KMS-11 (cell line): ENCODE results near the gene TCF15.

ENCODE experiments used
- H2AFZ ChIP-seq: fragments of 200-600 bp; sonication (generic); 2 replicates; pipeline ENCODE4 v1.6.1; 2016; ENCODE audit warnings: antibody characterized with exemption, mixed run types, low read depth
- H3K27ac ChIP-seq: fragments of 200-600 bp; sonication (generic); 2 replicates; pipeline ENCODE4 v1.6.1; 2016; ENCODE audit warnings: mild to moderate bottlenecking, mixed run types
- H3K27me3 ChIP-seq: fragments of 200-600 bp; sonication (generic); 2 replicates; pipeline ENCODE4 v1.6.1; 2017; ENCODE audit warnings: mild to moderate bottlenecking, low read depth, mixed run types, moderate library complexity; ENCODE audit not compliant: insufficient read depth
- H3K36me3 ChIP-seq: fragments of 200-600 bp; sonication (generic); 2 replicates; pipeline ENCODE4 v1.6.1; 2017; ENCODE audit warnings: mild to moderate bottlenecking, mixed run types; ENCODE audit not compliant: insufficient read depth
- H3K4me1 ChIP-seq: fragments of 200-600 bp; sonication (generic); 2 replicates; pipeline ENCODE4 v1.6.1; 2016; ENCODE audit warnings: mild to moderate bottlenecking, low read depth, mixed run types; ENCODE audit not compliant: poor library complexity, severe bottlenecking
- H3K4me2 ChIP-seq: fragments of 200-600 bp; sonication (generic); 2 replicates; pipeline ENCODE4 v1.7.0; 2016; ENCODE audit warnings: mild to moderate bottlenecking, mixed run types
- H3K4me3 ChIP-seq: fragments of 200-600 bp; sonication (generic); IDR thresholded peaks from 2 replicates; pipeline ENCODE4 v1.6.1; 2017; ENCODE audit warnings: low read depth, low read length, mixed read lengths; ENCODE audit not compliant: insufficient read depth
- H3K79me2 ChIP-seq: fragments of 200-600 bp; sonication (generic); 2 replicates; pipeline ENCODE4 v1.6.1; 2016; ENCODE audit warnings: low read depth, mixed run types; ENCODE audit not compliant: insufficient read depth
- H3K9ac ChIP-seq: fragments of 200-600 bp; sonication (generic); 2 replicates; pipeline ENCODE4 v1.6.1; 2016; ENCODE audit warnings: mild to moderate bottlenecking, mixed run types
- H4K20me1 ChIP-seq: fragments of 200-600 bp; sonication (generic); 2 replicates; pipeline ENCODE4 v1.6.1; 2016; ENCODE audit warnings: mild to moderate bottlenecking, mixed run types; ENCODE audit not compliant: insufficient read depth
- TF ChIP-seq, protein P1 (sequence below): fragments of 200-600 bp; sonication (generic); conservative IDR thresholded peaks from 2 replicates; pipeline ENCODE4 v1.6.1; 2017; ENCODE audit warnings: low read depth, mild to moderate bottlenecking, antibody characterized with exemption, low read length, moderate library complexity, mixed read lengths

TCF15 gene

DNA sequence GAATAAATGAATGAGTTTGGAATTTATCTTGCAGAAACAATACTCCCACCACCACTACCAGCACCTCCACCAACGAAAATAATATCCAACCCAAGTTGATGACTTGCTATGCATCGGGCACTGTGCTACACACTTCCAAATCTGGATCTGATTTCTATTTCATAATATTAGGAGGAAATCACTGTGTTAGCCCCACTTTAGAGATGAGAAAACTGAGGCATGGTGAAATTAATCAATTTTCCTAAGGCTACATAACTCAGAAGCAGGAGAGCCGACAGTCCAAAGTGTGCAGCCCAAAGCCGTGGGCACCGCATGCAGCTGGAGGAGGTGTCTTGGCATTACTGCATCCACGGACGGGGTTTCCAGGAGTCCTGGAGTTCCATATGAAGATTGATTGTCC, 17.6 kb downstream of the TCF15 start:
- H3K9ac ChIP-seq: no peak overlapping the region
- no peak overlapping the region for H2AFZ ChIP-seq
- TF ChIP-seq, protein P1, sequence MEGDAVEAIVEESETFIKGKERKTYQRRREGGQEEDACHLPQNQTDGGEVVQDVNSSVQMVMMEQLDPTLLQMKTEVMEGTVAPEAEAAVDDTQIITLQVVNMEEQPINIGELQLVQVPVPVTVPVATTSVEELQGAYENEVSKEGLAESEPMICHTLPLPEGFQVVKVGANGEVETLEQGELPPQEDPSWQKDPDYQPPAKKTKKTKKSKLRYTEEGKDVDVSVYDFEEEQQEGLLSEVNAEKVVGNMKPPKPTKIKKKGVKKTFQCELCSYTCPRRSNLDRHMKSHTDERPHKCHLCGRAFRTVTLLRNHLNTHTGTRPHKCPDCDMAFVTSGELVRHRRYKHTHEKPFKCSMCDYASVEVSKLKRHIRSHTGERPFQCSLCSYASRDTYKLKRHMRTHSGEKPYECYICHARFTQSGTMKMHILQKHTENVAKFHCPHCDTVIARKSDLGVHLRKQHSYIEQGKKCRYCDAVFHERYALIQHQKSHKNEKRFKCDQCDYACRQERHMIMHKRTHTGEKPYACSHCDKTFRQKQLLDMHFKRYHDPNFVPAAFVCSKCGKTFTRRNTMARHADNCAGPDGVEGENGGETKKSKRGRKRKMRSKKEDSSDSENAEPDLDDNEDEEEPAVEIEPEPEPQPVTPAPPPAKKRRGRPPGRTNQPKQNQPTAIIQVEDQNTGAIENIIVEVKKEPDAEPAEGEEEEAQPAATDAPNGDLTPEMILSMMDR: no peak
- H4K20me1 ChIP-seq: no peaks in the 10 kb centered on the region
- no peaks in the 10 kb centered on the region for H3K4me1 ChIP-seq
- H3K27me3 ChIP-seq: no peaks in the 10 kb centered on the region
- no peak overlapping the region for H3K27ac ChIP-seq
- no peak overlapping the region for H3K4me3 ChIP-seq
- H3K4me2 ChIP-seq: no peak overlapping the region
- no peaks in the 10 kb centered on the region for H3K79me2 ChIP-seq
- no peaks in the 10 kb centered on the region for H3K36me3 ChIP-seq

DNA sequence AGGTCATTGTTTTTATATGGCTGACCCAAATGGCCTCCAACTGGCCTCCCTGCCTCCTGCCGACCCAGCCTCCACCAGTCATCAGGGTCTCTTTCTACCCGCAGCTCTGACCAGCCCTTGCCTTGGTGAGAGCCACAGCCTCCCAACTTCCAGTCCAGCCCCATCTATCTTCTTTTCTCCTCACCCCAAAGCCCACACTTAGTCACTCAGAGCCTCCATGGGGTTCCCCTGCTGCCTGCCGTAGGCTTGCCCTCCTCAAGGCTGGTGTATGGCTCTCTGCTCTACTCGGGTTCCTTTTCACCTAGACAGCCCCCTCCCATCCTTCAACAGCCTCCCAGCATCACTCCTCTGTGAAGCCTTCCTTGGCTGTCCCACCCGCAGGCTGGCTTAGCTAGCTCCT, 18.2 kb downstream of the TCF15 start:
- Histone ChIP-seq H4K20me1 (no peaks in the 10 kb centered on the region), H3K27me3 (no peaks in the 10 kb centered on the region), H3K36me3 (no peaks in the 10 kb centered on the region), H3K79me2 (no peaks in the 10 kb centered on the region), H3K4me2 (no peak overlapping the region), H3K4me3 (no peak overlapping the region), H3K4me1 (no peaks in the 10 kb centered on the region), H2AFZ (no peak overlapping the region), H3K9ac (no peak overlapping the region), H3K27ac (no peak overlapping the region)
- TF ChIP-seq, protein P1: no peak

DNA sequence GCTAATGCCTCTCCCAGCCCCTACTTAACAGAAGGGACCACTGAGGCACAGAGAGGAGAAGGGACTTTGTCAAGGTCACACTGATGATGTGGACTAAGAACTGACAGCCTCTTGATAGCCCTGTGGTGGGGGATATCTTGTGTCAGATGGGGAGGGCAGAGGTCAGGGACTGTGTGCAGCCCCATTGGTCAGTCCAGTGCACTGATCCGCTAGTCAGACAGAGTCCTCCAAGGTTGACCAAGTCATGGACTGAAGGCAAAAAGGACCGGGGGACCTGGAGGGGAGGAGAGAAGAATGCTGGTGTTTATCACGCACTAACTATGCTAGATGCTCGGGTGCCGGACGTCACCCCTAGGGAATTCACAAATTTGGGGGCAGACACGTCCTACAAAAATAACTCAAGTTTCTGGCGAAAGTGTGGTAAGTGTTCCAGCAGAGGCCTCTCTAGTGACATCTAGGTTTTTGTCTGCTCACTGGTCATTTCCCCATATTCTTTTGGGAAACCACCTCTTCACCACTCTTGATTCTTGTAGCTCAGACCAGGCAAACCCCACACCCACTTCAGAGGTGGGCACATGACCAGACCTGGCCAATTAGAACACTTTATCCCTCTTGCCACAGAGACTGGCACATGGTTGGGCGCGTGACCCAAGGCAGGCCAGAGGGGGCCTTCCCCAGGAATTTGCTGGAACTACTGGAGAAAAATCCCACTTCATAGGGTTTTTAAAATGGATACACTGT, 21.0 kb downstream of the TCF15 start:
- H3K27me3 ChIP-seq: no peaks in the 10 kb centered on the region
- TF ChIP-seq, protein P1: no peak
- no peaks in the 10 kb centered on the region for H3K36me3 ChIP-seq
- H3K27ac ChIP-seq: no peak overlapping the region
- H3K9ac ChIP-seq: no peak overlapping the region
- H2AFZ ChIP-seq: no peak overlapping the region; the same call in 1 of the 2 replicates
- no peaks in the 10 kb centered on the region for H3K4me1 ChIP-seq
- no peak overlapping the region for H3K4me2 ChIP-seq
- no peaks in the 10 kb centered on the region for H4K20me1 ChIP-seq
- no peaks in the 10 kb centered on the region for H3K79me2 ChIP-seq
- H3K4me3 ChIP-seq: no peak overlapping the region

DNA sequence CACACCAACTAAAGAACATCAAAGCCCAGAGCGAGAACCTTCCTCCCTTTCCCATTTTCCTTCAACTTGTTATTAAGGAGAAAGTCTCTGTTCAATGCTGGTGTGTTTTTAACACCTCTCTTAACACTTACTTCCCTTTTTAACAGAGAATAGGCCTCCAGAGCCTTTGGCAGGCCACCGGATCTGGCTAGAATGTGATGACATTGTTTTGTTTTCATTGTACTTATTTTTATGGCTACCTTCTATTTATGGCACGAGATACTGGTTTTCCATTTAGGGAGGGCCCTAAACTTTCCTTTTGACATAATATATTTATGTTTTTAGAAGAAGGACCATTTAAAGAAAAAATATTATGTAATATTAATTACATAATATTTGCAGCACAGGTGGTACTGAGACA, 21.6 kb downstream of the TCF15 start:
- TF ChIP-seq, protein P1: no peak
- no peak overlapping the region for H3K27ac ChIP-seq
- H2AFZ ChIP-seq: no peak overlapping the region
- H3K36me3 ChIP-seq: no peaks in the 10 kb centered on the region
- H3K27me3 ChIP-seq: no peaks in the 10 kb centered on the region
- H4K20me1 ChIP-seq: no peaks in the 10 kb centered on the region
- no peaks in the 10 kb centered on the region for H3K79me2 ChIP-seq
- no peak overlapping the region for H3K9ac ChIP-seq
- no peak overlapping the region for H3K4me2 ChIP-seq
- H3K4me1 ChIP-seq: no peaks in the 10 kb centered on the region
- no peak overlapping the region for H3K4me3 ChIP-seq
